AG04450 (cell line): ENCODE measurements around the gene TSPAN9. TPM values are rescaled to one million over a fixed set of nuclear protein-coding genes. Genes with fewer than 3 reads are reported as not detected.

ENCODE experiments used
- CTCF ChIA-PET: fragments of 300-600, 350-600 bp; formaldehyde crosslinking; extraction: SDS; loops from one replicate; lab custom pipeline; 2022; ENCODE audit warnings: antibody characterized with exemption, inconsistent platforms; lab: Charles Lee
- POLR2A ChIA-PET: fragments of 350-600 bp; formaldehyde crosslinking; extraction: SDS; loops from one replicate; lab custom pipeline; 2021; ENCODE audit warnings: antibody characterized with exemption, inconsistent platforms; lab: Yijun Ruan, JAX
- DNase-seq: peaks from one replicate; pipeline ENCODE4 v3.0.0-alpha.2; 2011; ENCODE audit warnings: low read depth, low spot score
- H3K27ac ChIP-seq: one replicate; pipeline ENCODE4 v1.5.1; 2012; ENCODE audit warnings: low read depth, low read length, control low read depth
- H3K27me3 ChIP-seq: one replicate; pipeline ENCODE4 v1.6.0; 2012; ENCODE audit warnings: low read length; ENCODE audit not compliant: control insufficient read depth, insufficient read depth
- H3K4me3 ChIP-seq: 2 replicates; pipeline ENCODE4 v1.5.1; 2011; ENCODE audit warnings: mild to moderate bottlenecking, low read depth, low read length, control low read depth
- H3K9me3 ChIP-seq: 2 replicates; pipeline ENCODE4 v1.5.1; 2012; ENCODE audit warnings: low read length; ENCODE audit not compliant: control insufficient read depth, insufficient read depth
- polyA plus RNA-seq: library from polyadenylated mRNA; depleted of rRNA; stranded (reverse); fragments of >200 nt; gene quantifications from 2 replicates; pipeline ENCODE4 v1.2.3, GENCODE V29; 2011
- TF ChIP-seq, protein P1 (sequence below): IDR thresholded peaks from 2 replicates; pipeline ENCODE4 v1.5.1; 2011; ENCODE audit warnings: low read depth, low read length, control low read depth, inconsistent platforms

Gene TSPAN9
- polyA plus RNA-seq, 1 experiment: 68.0 TPM

DNA sequence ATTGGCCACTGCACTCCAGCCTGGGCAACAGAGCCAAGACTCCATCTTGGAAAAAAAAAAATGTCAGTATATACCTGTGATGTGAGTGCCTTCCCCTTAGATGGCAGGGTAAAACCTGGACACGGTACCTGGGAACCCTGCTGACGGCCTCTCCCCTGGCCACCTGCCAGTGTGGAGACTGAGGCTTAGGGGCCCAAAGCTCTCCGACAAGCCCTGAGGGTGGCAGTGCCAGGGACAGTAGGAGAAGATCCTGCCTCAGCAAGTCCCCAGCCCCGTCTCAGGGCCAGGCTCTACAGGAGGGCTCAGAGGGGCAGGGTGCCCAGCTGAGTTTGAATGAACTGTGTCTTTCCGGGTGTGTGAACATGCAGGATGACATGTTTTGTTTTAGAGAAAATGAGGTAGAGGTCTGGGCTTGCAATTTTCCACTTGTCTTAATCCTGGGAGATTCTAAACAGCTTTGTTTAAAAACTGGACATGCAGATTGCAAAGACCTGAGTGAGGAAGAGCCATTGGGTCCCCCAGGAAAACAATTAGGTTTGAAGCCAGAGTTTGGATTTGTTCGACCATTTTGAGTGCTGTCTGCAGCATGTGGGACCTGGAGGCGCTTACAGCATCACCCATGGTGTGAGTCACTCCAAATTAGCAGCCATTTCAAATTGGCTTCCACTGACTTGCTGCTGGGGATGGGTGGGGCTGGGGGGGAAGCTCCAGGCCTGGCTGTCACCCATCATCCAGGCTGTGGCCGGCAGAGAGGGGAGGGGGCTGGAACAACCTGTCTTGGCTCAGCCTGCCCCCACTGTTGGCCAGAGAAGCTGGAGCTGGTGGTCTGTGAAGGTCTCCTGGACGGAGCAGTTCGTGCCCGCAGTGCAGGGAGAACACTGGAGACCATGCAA is 10.8 kb downstream of the TSPAN9 start:
- Histone ChIP-seq H3K27ac (no peak overlapping the region), H3K9me3 (no peaks in the 10 kb centered on the region), H3K27me3 (no peaks in the 10 kb centered on the region), H3K4me3 (no peak overlapping the region)
- TF ChIP-seq, protein P1, sequence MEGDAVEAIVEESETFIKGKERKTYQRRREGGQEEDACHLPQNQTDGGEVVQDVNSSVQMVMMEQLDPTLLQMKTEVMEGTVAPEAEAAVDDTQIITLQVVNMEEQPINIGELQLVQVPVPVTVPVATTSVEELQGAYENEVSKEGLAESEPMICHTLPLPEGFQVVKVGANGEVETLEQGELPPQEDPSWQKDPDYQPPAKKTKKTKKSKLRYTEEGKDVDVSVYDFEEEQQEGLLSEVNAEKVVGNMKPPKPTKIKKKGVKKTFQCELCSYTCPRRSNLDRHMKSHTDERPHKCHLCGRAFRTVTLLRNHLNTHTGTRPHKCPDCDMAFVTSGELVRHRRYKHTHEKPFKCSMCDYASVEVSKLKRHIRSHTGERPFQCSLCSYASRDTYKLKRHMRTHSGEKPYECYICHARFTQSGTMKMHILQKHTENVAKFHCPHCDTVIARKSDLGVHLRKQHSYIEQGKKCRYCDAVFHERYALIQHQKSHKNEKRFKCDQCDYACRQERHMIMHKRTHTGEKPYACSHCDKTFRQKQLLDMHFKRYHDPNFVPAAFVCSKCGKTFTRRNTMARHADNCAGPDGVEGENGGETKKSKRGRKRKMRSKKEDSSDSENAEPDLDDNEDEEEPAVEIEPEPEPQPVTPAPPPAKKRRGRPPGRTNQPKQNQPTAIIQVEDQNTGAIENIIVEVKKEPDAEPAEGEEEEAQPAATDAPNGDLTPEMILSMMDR: no peak
- CTCF ChIA-PET: interaction anchor here (0.9 kb wide), 1 partner anchor 15 kb away, joined by 4 read pairs; no protein-coding TSS in a partner anchor
- no peak for DNase-seq
- POLR2A ChIA-PET: no interaction called here

DNA sequence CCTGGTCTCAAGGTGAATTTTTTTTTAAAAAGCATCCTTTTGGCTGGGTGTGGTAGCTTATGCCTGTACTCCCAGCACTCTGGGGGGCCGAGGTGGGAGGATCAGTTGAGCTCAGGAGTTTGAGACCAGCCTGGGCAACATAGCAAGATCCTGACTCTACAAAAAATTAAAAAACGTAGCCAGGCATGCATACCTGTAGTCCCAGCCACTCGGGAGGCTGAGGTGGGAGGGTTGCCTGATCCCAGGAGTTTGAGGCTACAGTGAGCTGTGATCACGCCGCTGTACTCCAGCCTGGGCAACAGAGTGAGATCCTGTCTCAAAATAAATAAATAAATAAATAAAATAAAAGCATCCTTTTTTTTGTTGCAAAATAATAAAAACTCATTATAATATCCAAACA is 12.4 kb downstream of the TSPAN9 start:
- H3K4me3 ChIP-seq: no peak overlapping the region
- POLR2A ChIA-PET: no interaction called here
- no peak overlapping the region for H3K27ac ChIP-seq
- TF ChIP-seq, protein P1: no peak
- no peaks in the 10 kb centered on the region for H3K9me3 ChIP-seq
- no peaks in the 10 kb centered on the region for H3K27me3 ChIP-seq
- CTCF ChIA-PET: no interaction called here
- DNase-seq: no peak

DNA sequence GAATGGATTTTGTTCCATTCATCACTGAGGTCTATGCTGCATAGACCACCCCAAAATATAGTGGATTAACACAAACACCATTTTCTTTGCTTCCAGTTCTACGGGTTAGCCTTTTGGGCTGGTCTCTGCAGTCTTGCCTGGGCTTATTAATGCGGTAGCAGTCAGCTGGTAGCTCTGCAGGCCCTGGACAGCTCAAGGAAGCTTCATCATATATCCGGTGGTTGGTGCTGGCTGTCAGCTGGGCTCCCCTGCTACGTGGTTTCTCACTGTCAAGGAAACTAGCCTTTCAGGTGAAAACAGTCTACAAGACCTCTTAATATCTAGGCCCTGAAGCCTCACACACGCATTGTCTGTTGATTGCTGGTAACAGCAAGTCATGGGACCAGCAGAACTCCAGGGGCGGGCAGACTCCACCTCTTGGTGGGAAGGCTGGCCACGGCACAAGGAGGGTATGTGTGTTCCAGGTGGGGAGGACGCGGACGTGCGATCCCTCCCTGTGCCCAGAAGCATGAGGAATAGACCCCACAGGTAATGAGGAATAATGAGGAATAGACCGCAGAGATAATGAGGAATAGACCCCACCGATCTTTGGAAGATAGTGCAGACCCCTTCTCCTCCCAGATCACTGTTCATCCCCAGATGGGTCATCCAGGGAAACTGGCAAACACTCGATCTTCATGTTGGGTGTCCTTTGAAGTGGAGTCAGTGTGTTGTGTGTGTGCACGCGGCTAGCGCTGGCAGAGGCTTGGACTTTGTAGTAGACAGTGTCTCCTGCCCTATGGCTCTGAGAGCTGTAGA is 13.3 kb downstream of the TSPAN9 start:
- ChIA-PET CTCF (interaction anchor here (2.3 kb wide), 1 partner anchor 17 kb away, joined by 14 read pairs; no protein-coding TSS in a partner anchor), POLR2A (no interaction called here)
- no peaks in the 10 kb centered on the region for H3K9me3 ChIP-seq
- no peak overlapping the region for H3K4me3 ChIP-seq
- DNase-seq: no peak
- TF ChIP-seq, protein P1: no peak
- no peaks in the 10 kb centered on the region for H3K27me3 ChIP-seq
- H3K27ac ChIP-seq: no peak overlapping the region

DNA sequence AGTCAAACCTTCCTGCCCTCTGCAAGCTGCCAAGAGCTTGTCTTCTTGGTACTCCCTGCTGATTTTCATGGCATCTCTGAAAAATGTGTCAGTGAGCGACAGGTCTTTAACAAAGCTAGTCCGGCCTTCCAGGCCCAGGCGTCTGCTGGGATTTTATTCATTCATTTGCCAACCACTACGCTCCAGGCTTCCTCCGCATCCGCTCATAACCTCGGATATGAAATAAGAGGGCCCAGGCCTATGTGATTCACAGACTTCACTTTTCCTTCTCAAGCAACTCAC is 13.8 kb downstream of the TSPAN9 start:
- no peaks in the 10 kb centered on the region for H3K27me3 ChIP-seq
- ChIA-PET CTCF (interaction anchor here (2.3 kb wide), 1 partner anchor 17 kb away, joined by 14 read pairs; no protein-coding TSS in a partner anchor), POLR2A (no interaction called here)
- TF ChIP-seq, protein P1: no peak
- no peaks in the 10 kb centered on the region; the same call in 1 of the 2 replicates for H3K9me3 ChIP-seq
- no peak overlapping the region for H3K4me3 ChIP-seq
- H3K27ac ChIP-seq: no peak overlapping the region
- DNase-seq: no peak
